Ascending aorta (tissue), 2 donors: Measurements from ENCODE around the gene SORBS2. TPM values are rescaled to one million over a fixed set of nuclear protein-coding genes. Genes with fewer than 3 reads are reported as not detected.
A peak's percentile ranks its signal among the peaks of the same experiment; 100 is the strongest.

ENCODE experiments used
- DNase-seq, 2 donors: peaks; one replicate each; pipeline ENCODE4 v3.0.0-alpha.2; 2019; ENCODE audit warnings: low spot score in 2 of 2
- H3K27ac ChIP-seq, 2 donors: fragments of 200-600 bp; sonication (generic); one replicate each; pipeline ENCODE4 v1.5.1; 2016 to 2017; ENCODE audit warnings: mild to moderate bottlenecking in 1 of 2
- H3K27me3 ChIP-seq: fragments of 200-600 bp; sonication (generic); one replicate; pipeline ENCODE4 v1.5.1; 2017
- H3K36me3 ChIP-seq, 2 donors: fragments of 200-600 bp; sonication (generic); one replicate each; pipeline ENCODE4 v1.5.1; 2016
- H3K4me1 ChIP-seq, 2 donors: fragments of 200-600 bp; sonication (generic); one replicate each; pipeline ENCODE4 v1.5.1; 2016 to 2017; ENCODE audit warnings: mild to moderate bottlenecking in 1 of 2
- H3K4me3 ChIP-seq, 2 donors: fragments of 200-600 bp; sonication (generic); one replicate each; pipeline ENCODE4 v1.5.1; 2016 to 2017; ENCODE audit warnings: mild to moderate bottlenecking in 1 of 2
- H3K9me3 ChIP-seq, 2 donors: fragments of 200-600 bp; sonication (generic); one replicate each; pipeline ENCODE4 v1.5.1; 2016
- CTCF ChIP-seq, 3 experiments: fragments of 200-600 bp in 2 of 3; fragments of 450-650 bp in 1 of 3; sonication (generic) in 2 of 3; IDR thresholded peaks; one replicate each; pipeline ENCODE4 v1.5.1; 2016 to 2019; ENCODE audit warnings: antibody characterized with exemption in 3 of 3, mild to moderate bottlenecking in 1 of 3, moderate library complexity in 1 of 3
- intact Hi-C: fragments of 100-400 bp; cut with DNase I; formaldehyde crosslinking; loops from one replicate; pipeline ENCODE4 v1.15.1; 2023
- total RNA-seq: library from RNA; depleted of rRNA; stranded (reverse); fragments of >200 nt; gene quantifications from one replicate; pipeline ENCODE4 v1.1.0, GENCODE V29; 2016

The SORBS2 gene
- total RNA-seq, 1 donor from 2014 or later: 246 TPM

GRCh38 chr4:185585211-185585610, 226.8 kb downstream of the SORBS2 start:
- intact Hi-C loops: no loop called here
- no peaks in the 10 kb centered on the region for H3K9me3 ChIP-seq
- no peak for TF ChIP-seq CTCF (IDR thresholded peaks at IDR 0.05)
- no peaks in the 10 kb centered on the region for H3K4me1 ChIP-seq
- no peak overlapping the region for H3K4me3 ChIP-seq
- no peak for DNase-seq
- H3K27ac ChIP-seq: no peak overlapping the region
- peaks cover 0 to 12% of the 10 kb centered on the region in 2 donors for H3K36me3 ChIP-seq
- no peaks in the 10 kb centered on the region for H3K27me3 ChIP-seq

- no peaks in the 10 kb centered on the region for H3K27me3 ChIP-seq
- no peak for DNase-seq
- no peaks in the 10 kb centered on the region for H3K9me3 ChIP-seq
- H3K36me3 ChIP-seq: peaks cover 0 to 12% of the 10 kb centered on the region in 2 donors
- H3K27ac ChIP-seq: no peak overlapping the region
- H3K4me3 ChIP-seq: no peak overlapping the region
- no peaks in the 10 kb centered on the region for H3K4me1 ChIP-seq
- no peak for TF ChIP-seq CTCF (IDR thresholded peaks at IDR 0.05)
- intact Hi-C loops: no loop called here
These were observed 228.2 kb downstream of the SORBS2 start for GRCh38 chr4:185583813-185584212.

GRCh38 chr4:185582651-185583400, 229.2 kb downstream of the SORBS2 start:
- DNase-seq: no peak
- Histone ChIP-seq H3K9me3 (no peaks in the 10 kb centered on the region), H3K36me3 (peaks cover 0 to 12% of the 10 kb centered on the region in 2 donors), H3K27me3 (no peaks in the 10 kb centered on the region), H3K4me1 (no peaks in the 10 kb centered on the region), H3K4me3 (no peak overlapping the region), H3K27ac (no peak overlapping the region)
- intact Hi-C loops: no loop called here
- TF ChIP-seq CTCF (IDR thresholded peaks at IDR 0.05): no peak

GRCh38 chr4:185580699-185581098, 231.3 kb downstream of the SORBS2 start:
- Histone ChIP-seq H3K4me3 (no peak overlapping the region), H3K9me3 (no peaks in the 10 kb centered on the region), H3K27me3 (no peaks in the 10 kb centered on the region), H3K4me1 (peaks cover 0 to 5% of the 10 kb centered on the region in 2 donors), H3K27ac (no peak overlapping the region), H3K36me3 (no peaks in the 10 kb centered on the region)
- TF ChIP-seq CTCF (IDR thresholded peaks at IDR 0.05): no peak
- intact Hi-C loops: no loop called here
- DNase-seq: no peak

- H3K36me3 ChIP-seq: no peaks in the 10 kb centered on the region
- no peak for DNase-seq
- H3K4me1 ChIP-seq: peaks cover 0 to 13% of the 10 kb centered on the region in 2 donors
- peak overlapping the region in 1 of 2 donors; percentile 15 for H3K27ac ChIP-seq
- intact Hi-C loops: no loop called here
- no peaks in the 10 kb centered on the region for H3K9me3 ChIP-seq
- H3K4me3 ChIP-seq: no peak overlapping the region
- TF ChIP-seq CTCF (IDR thresholded peaks at IDR 0.05): no peak
- H3K27me3 ChIP-seq: no peaks in the 10 kb centered on the region
These were observed 233.7 kb downstream of the SORBS2 start for GRCh38 chr4:185578284-185578683.
